Astrocyte of the spinal cord (primary cell): ENCODE results near the gene DPEP1.

Source experiments
- DNase-seq: peaks from one replicate; pipeline ENCODE4 v3.0.0; 2011; ENCODE audit warnings: low read depth, low spot score
- H3K4me3 ChIP-seq: 2 replicates; pipeline ENCODE4 v1.5.1; 2011; ENCODE audit warnings: low read depth, mild to moderate bottlenecking, low read length, moderate library complexity
- CTCF ChIP-seq: IDR thresholded peaks from 2 replicates; pipeline ENCODE4 v1.5.1; 2012; ENCODE audit warnings: low read depth, mild to moderate bottlenecking, low read length, inconsistent platforms
- in situ Hi-C: cut with HindIII; loops from 2 replicates; pipeline ENCODE4 v1.10.0; 2017; ENCODE audit warnings: low sequenced_read_pairs

Gene DPEP1

GRCh38 chr16:89613954-89614459 is 565 bp downstream of the DPEP1 start:
- no peak for TF ChIP-seq CTCF
- in situ Hi-C loops, result no loop called here
- H3K4me3 ChIP-seq, result no peak overlapping the region
- DNase-seq, result no peak

DNA sequence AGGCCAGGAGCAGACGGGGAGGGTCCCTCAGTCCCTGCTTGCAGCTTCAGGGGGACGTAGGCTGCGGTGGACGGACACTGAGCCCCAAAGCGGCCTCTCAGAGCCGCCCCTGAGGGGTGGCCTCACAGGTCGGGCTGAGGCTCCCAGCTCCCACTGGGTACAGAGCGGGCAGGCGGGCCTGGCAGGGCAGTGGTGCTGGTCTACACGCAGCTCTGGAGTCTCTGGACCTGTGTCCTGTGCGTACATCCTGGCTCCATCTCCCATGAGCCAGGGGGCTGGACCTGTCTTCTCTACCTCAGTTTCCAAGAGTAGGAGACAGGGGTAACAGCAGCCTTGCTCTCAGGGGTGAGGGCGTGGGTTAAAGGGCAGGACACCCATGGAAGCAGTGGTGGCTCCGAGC is 1.7 kb downstream of the DPEP1 start:
- no peak for TF ChIP-seq CTCF
- in situ Hi-C loops, result no loop called here
- no peak overlapping the region for H3K4me3 ChIP-seq
- DNase-seq, result no peak

- TF ChIP-seq CTCF, result peak; percentile 92
- H3K4me3 ChIP-seq, result no peak overlapping the region
- in situ Hi-C loops, result no loop called here
- no peak for DNase-seq
Observed at GRCh38 chr16:89615596-89616090, 2.2 kb downstream of the DPEP1 start.

GRCh38 chr16:89616623-89617022 is 3.2 kb downstream of the DPEP1 start:
- TF ChIP-seq CTCF, result no peak
- DNase-seq, result no peak
- H3K4me3 ChIP-seq, result no peak overlapping the region
- in situ Hi-C loops, result no loop called here

DNA sequence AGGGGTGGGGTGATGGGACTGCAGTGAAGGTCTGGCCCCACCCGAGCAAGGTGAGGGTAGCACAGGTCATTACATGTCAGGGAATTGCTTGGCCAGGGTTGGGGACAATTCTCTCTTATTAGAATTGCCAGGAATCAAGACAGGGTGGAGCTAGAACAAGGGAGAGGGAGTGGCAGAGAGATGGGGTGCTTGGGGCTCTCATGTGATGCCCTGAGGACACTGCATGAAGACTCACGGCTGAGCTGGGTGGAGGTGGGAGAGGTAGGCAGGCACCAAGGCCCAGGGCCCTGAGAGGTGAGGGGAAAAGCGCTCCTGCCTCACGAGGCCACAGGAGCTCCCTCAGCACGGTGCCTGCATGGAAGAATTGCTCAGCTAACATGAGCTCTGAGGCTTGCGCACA is 3.6 kb downstream of the DPEP1 start:
- no peak overlapping the region for H3K4me3 ChIP-seq
- no peak for TF ChIP-seq CTCF
- no peak for DNase-seq
- in situ Hi-C loops, result no loop called here

- no peak for TF ChIP-seq CTCF
- in situ Hi-C loops, result no loop called here
- DNase-seq, result no peak
- no peak overlapping the region for H3K4me3 ChIP-seq
Observed at GRCh38 chr16:89618109-89618998, 4.9 kb downstream of the DPEP1 start.
